K562 (cell line): Measurements from ENCODE around the gene SYNE1. TPM values are rescaled to one million over a fixed set of nuclear protein-coding genes. Genes with fewer than 3 reads are reported as not detected.

Experiments used
- ATAC-seq: fragments of 200-7000 bp; cut with Tn5 transposase; 3 replicates; pipeline ENCODE4 v1.9.1; 2020; ENCODE audit warnings: moderate library complexity
- BruUV-seq: library from RNA; stranded (reverse); fragments of 400-500 nt; replicated peaks from 2 replicates; lab custom pipeline; 2021; lab: Mats Ljungman, UMichigan
- CTCF ChIA-PET: fragments of 300-600 bp; formaldehyde crosslinking; extraction: SDS; loops from one replicate; lab custom pipeline; 2021; ENCODE audit warnings: low intra/inter-chr PET ratio; lab: Yijun Ruan, JAX
- POLR2A ChIA-PET: fragments of 300-600, 350-650 bp; sonication (Branson Sonifier 250); formaldehyde crosslinking; extraction: SDS; loops from one replicate; lab custom pipeline; 2021; ENCODE audit warnings: antibody characterized with exemption, inconsistent platforms; lab: Yijun Ruan, JAX
- DNase-seq, 4 experiments: peaks; one replicate each; pipeline versions ENCODE4 v3.0.0 to v3.0.0-alpha.2; 2011 to 2018; ENCODE audit warnings: low spot score in 3 of 4, mixed read lengths in 3 of 4; ENCODE audit errors: extremely low read depth in 1 of 4
- FAIRE-seq: peaks from 2 replicates; lab custom pipeline; 2011; peaks lifted over from hg19 to GRCh38; lab: Jason Lieb, UNC
- H2AFZ ChIP-seq: 2 replicates; pipeline ENCODE4 v1.6.0; 2011; ENCODE audit warnings: low read depth, low read length, control low read depth, inconsistent platforms
- H3K27ac ChIP-seq: fragments of 200-600 bp; 3 replicates; pipeline ENCODE4 v1.8.0; 2011; ENCODE audit warnings: low read depth, mild to moderate bottlenecking, control low read depth, inconsistent platforms, low read length, moderate library complexity, mixed read lengths; ENCODE audit errors: extremely low read depth
- H3K27me3 ChIP-seq, 2 experiments: fragments of 300-600 bp in 1 of 2; 2 replicates in 1 of 2; 3 replicates in 1 of 2; pipeline versions ENCODE4 v1.6.0 to v1.8.0; 2011; ENCODE audit warnings: inconsistent platforms in 2 of 2, low read length in 2 of 2, mild to moderate bottlenecking in 1 of 2, mixed read lengths in 1 of 2, moderate library complexity in 1 of 2; ENCODE audit not compliant: control insufficient read depth in 2 of 2, insufficient read depth in 2 of 2
- H3K36me3 ChIP-seq: fragments of 300-600 bp; 3 replicates; pipeline ENCODE4 v1.8.0; 2011; ENCODE audit warnings: mild to moderate bottlenecking, low read length, inconsistent platforms; ENCODE audit not compliant: control insufficient read depth, insufficient read depth
- H3K4me1 ChIP-seq, 2 experiments: fragments of 200-600 bp in 1 of 2; replicated peaks in 1 of 2; 2 replicates in 1 of 2; 3 replicates in 1 of 2; pipeline versions ENCODE4 v1.5.1 to v1.8.0; 2011; ENCODE audit warnings: inconsistent platforms in 2 of 2, low read length in 2 of 2, mild to moderate bottlenecking in 1 of 2, mixed read lengths in 1 of 2, moderate library complexity in 1 of 2; ENCODE audit not compliant: control insufficient read depth in 2 of 2, insufficient read depth in 2 of 2
- H3K4me2 ChIP-seq: 2 replicates; pipeline ENCODE4 v1.6.1; 2011; ENCODE audit warnings: low read length, control low read depth, inconsistent platforms, mixed read lengths; ENCODE audit not compliant: insufficient read depth
- H3K4me3 ChIP-seq: fragments of 200-600 bp; sonication (generic), shearing (Covaris generic); 2 replicates; pipeline ENCODE4 v1.5.1; 2016; ENCODE audit warnings: control low read depth, inconsistent platforms
- H3K79me2 ChIP-seq: fragments of 200-600 bp; 3 replicates; pipeline ENCODE4 v1.8.0; 2011; ENCODE audit warnings: low read length, inconsistent platforms; ENCODE audit not compliant: control insufficient read depth, insufficient read depth
- H3K9ac ChIP-seq, 2 experiments: 2 replicates each; pipeline versions ENCODE4 v1.6.0 to v1.6.1; 2011; ENCODE audit warnings: low read depth in 2 of 2, low read length in 2 of 2, control low read depth in 1 of 2, inconsistent platforms in 1 of 2, mild to moderate bottlenecking in 1 of 2, mixed read lengths in 1 of 2; ENCODE audit not compliant: insufficient read depth in 1 of 2
- H3K9me1 ChIP-seq: one replicate; pipeline ENCODE4 v1.6.0; 2011; ENCODE audit warnings: inconsistent platforms, mild to moderate bottlenecking, low read length, moderate library complexity; ENCODE audit not compliant: control insufficient read depth, insufficient read depth
- H3K9me3 ChIP-seq: replicated peaks from 2 replicates; pipeline ENCODE4 v1.5.1; 2011; ENCODE audit warnings: low read depth, low read length, inconsistent platforms; ENCODE audit not compliant: control insufficient read depth, insufficient read depth
- H4K20me1 ChIP-seq: replicated peaks from 2 replicates; pipeline ENCODE4 v1.6.1; 2011; ENCODE audit warnings: low read length, inconsistent platforms, mixed read lengths; ENCODE audit not compliant: control insufficient read depth, insufficient read depth
- CSDE1 ChIP-seq, 2 experiments: fragments of 450-650 bp; IDR thresholded peaks; 2 replicates each; pipeline ENCODE4 v1.6.1; 2016; ENCODE audit warnings: mild to moderate bottlenecking in 1 of 2
- ILK ChIP-seq: fragments of 450-650 bp; IDR thresholded peaks from 2 replicates; pipeline ENCODE4 v1.6.1; 2016; ENCODE audit warnings: missing genetic modification characterization, low read depth, mild to moderate bottlenecking, missing compliant biosample characterization, moderate library complexity, borderline replicate concordance
- RBBP5 ChIP-seq: fragments of 200-600 bp; sonication (generic); IDR thresholded peaks from 2 replicates; pipeline ENCODE4 v1.6.1; 2012; ENCODE audit warnings: borderline replicate concordance, mild to moderate bottlenecking, low read length, control low read depth, inconsistent platforms; ENCODE audit not compliant: insufficient read depth, poor library complexity, severe bottlenecking
- SIRT6 ChIP-seq: IDR thresholded peaks from one replicate; pipeline ENCODE4 v1.6.1; 2012; ENCODE audit warnings: low read depth, mild to moderate bottlenecking, control low read depth, inconsistent platforms, low read length, moderate library complexity
- SREBF2 ChIP-seq: sonication (generic); formaldehyde crosslinking; IDR thresholded peaks from 2 replicates; pipeline ENCODE4 v1.4.0; 2020; ENCODE audit warnings: mild to moderate bottlenecking, missing genetic modification reagents
- ZNF239 ChIP-seq: fragments of 250-450 bp; sonication (Bioruptor Pico); IDR thresholded peaks from 2 replicates; pipeline ENCODE4 v1.4.0; 2020; ENCODE audit warnings: mild to moderate bottlenecking
- ZNF318 ChIP-seq, 2 experiments: fragments of 450-650 bp; IDR thresholded peaks; 2 replicates each; pipeline ENCODE4 v1.6.1; 2016; ENCODE audit warnings: mild to moderate bottlenecking in 2 of 2, borderline replicate concordance in 1 of 2, low read depth in 1 of 2, moderate library complexity in 1 of 2
- ZNF551 ChIP-seq: fragments of 250-450 bp; sonication (Bioruptor Pico); IDR thresholded peaks from 2 replicates; pipeline ENCODE4 v1.5.0; 2021; ENCODE audit warnings: mild to moderate bottlenecking, moderate library complexity
- ZNF583 ChIP-seq: fragments of 250-450 bp; sonication (Bioruptor Pico); IDR thresholded peaks from 2 replicates; pipeline ENCODE4 v1.4.0; 2020
- WGBS: fragments of 100-300 bp; shearing (Covaris generic); methylation state at CpG from one replicate; pipeline ENCODE4 v1.1.6; 2016; ENCODE audit warnings: low coverage, mixed read lengths; ENCODE audit not compliant: insufficient coverage; ENCODE audit errors: missing lambda C conversion rate; 5-methylcytosine and 5-hydroxymethylcytosine counted together
- in situ Hi-C: fragments of 300-500 bp; cut with MboI; formaldehyde crosslinking; loops from 4 replicates; pipeline ENCODE4 v1.15.0; 2018; ENCODE audit warnings: inconsistent platforms, mixed read lengths
- intact Hi-C: fragments of 100-400 bp; cut with micrococcal nuclease; formaldehyde crosslinking; loops from 2 replicates; pipeline ENCODE4 v1.14.2; 2022
- polyA plus RNA-seq, 8 experiments: library from polyadenylated mRNA; depleted of rRNA in 4 of 8; stranded (reverse) in 5 of 8; unstranded in 3 of 8; fragments of >200 nt; fragmentation: Nextera tagmentation in 2 of 8; fragmentation: Illumina TruSeq in 1 of 8; extraction: Ambion mirVana in 2 of 8; extraction: Trizol in 1 of 8; gene quantifications; 2 replicates each; pipeline versions ENCODE4 v1.2.1 to v1.2.3, GENCODE V29; 2011 to 2014; ENCODE audit warnings: inconsistent platforms in 1 of 8, missing spikeins in 1 of 8
- total RNA-seq, 7 experiments: library from RNA; depleted of rRNA in 6 of 7; stranded (reverse); fragments of >200 nt in 6 of 7; fragmentation: Illumina TruSeq in 2 of 7; extraction: Trizol in 2 of 7; gene quantifications; 2 replicates each; pipeline versions ENCODE4 v1.2.1 to v1.2.3, GENCODE V29; 2011 to 2021; ENCODE audit warnings: low replicate concordance in 1 of 7

Gene SYNE1
- total and polyA plus RNA-seq, 9 of the 15 experiments (the other 6 are each of a cell fraction or from before 2014, with no cell fraction given), result under 0.01 to 0.42 (median 0.08) TPM; not detected in 1

DNA sequence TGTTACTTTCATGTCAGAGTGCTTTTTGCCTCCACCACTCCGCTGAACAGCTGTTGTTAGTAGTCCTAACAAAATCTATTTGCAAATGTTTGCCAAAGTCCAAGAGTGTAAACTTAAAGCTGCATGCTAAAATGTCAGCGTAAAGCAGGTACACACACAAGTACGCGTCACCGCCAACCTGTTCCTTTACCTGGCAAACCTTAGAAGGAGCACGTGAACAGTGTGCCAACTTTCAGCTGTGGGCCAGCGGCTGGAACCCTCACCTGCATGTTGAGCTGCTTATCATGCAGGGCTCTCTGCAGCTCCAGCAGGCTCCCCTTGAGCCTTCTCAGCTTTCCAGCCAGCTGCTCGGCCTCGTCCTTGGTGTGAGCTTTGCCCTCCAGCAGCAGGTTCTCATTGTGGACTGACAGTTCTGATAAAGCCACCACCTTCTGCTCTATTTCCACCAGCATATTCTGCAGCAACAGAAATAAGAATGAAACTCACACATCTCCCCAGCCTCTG lies 359.3 kb downstream of the SYNE1 start:
- Histone ChIP-seq H4K20me1 (no peaks in the 10 kb centered on the region), H3K36me3 (no peaks in the 10 kb centered on the region), H3K27me3 (peaks cover 0 to 4% of the 10 kb centered on the region in 2 experiments; a peak in 1 of 5 replicates), H3K27ac (no peak overlapping the region), H3K9me1 (no peaks in the 10 kb centered on the region), H3K9ac (no peak overlapping the region), H3K4me1 (no peaks in the 10 kb centered on the region), H3K79me2 (no peaks in the 10 kb centered on the region), H2AFZ (no peak overlapping the region), H3K9me3 (no peaks in the 10 kb centered on the region), H3K4me3 (no peak overlapping the region), H3K4me2 (no peak overlapping the region)
- DNase-seq, result no peak
- CTCF ChIA-PET, result no interaction called here
- FAIRE-seq, result no peak
- 16% methylated on average over 9 of the region's 9 CpGs for WGBS
- in situ Hi-C loops, result no loop called here
- intact Hi-C loops, result loop anchor here (10.0 kb wide), 1 partner anchor 667 kb away; no protein-coding TSS in a partner anchor
- BruUV-seq, result no TSS peak
- no peak; the same call in 2 of the 3 replicates for ATAC-seq
- POLR2A ChIA-PET, result interaction anchor here (0.6 kb wide), 1 partner anchor 24 kb away, joined by 3 read pairs; no protein-coding TSS in a partner anchor
- TF ChIP-seq CSDE1 (IDR thresholded peaks at IDR 0.05) (no peak), ZNF551 (CRISPR knock-in tag) (no peak), ZNF318 (IDR thresholded peaks at IDR 0.05; ENCODE audit: borderline replicate concordance in 1 of 2, low read depth in 1 of 2) (no peak), SREBF2 (CRISPR knock-in tag) (no peak), RBBP5 (no peak), SIRT6 (no peak), ZNF239 (no peak), ZNF583 (no peak), ILK (tag) (no peak)
